ENCODE measurements around the gene SLC30A2. TPM values are rescaled to one million over a fixed set of nuclear protein-coding genes. Genes with fewer than 3 reads are reported as not detected.

SLC30A2 gene
- total RNA-seq, 1 experiment from 2014 or later: not detected

DNA sequence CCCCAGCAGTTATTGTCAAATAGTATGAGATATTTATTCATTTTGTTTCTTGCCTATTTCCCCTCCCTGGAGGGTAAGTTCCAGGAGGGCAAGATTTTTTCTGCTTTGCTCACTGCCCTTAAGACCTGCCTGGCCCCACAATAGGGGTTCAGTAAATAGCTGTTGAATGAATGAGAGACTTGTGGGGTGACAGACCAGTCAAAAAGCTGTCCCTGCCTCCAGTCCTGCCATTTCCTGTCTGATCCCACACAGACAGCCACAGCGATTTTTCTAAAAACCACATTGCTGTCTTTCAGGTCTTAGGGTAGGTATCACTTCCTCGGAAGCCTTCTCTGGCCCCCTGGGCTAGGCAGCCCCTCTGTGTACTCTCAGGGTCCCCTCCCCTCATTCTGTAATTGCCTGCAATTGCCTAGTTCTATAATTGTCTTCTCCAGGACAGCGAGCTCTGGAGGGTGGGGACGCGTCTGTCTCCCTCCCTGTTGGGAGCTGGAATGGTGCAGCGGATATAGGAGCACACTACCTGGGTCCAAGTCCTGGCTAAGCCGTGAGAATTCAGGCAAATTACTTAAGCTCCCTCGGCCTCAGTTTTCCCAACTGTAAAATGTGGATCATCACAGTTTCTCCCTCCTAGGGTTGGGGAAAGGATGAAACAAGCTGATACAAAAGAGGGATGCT is 26.1 kb downstream of the SLC30A2 start:
- no peak overlapping the region for H3K4me2 ChIP-seq (ENCODE audit: low read length)
- ChIA-PET RAD21 (ENCODE audit: low non-redundant PET in 1 of 2, low total read pairs in 2 of 2, uncharacterized antibody in 2 of 2, unreplicated experiment in 2 of 2) (no interaction called here), POLR2A (no interaction called here), CTCF (no interaction called here)
- no peak for ATAC-seq
- H2AFZ ChIP-seq (ENCODE audit: low read depth, low read length, poor library complexity, severe bottlenecking): no peak overlapping the region
- H4K20me1 ChIP-seq (ENCODE audit: insufficient read depth): no peaks in the 10 kb centered on the region
- 0 out of 4 replicates have a peak, but pooled peaks cover 0 to 5% of the 10 kb centered on the region in 2 experiments for H3K4me1 ChIP-seq (ENCODE audit: control insufficient read depth in 1 of 2, insufficient read depth in 2 of 2, low read length in 2 of 2)
- no peak overlapping the region for H3K27ac ChIP-seq (ENCODE audit: low read depth, low read length)
- DNase-seq (ENCODE audit: low read depth, low spot score): no peak
- H3K9ac ChIP-seq (ENCODE audit: low read length): no peak overlapping the region
- no peaks in the 10 kb centered on the region for H3K36me3 ChIP-seq (ENCODE audit: control insufficient read depth in 1 of 2, insufficient read depth in 2 of 2, low read length in 2 of 2)
- TF ChIP-seq, protein P1, sequence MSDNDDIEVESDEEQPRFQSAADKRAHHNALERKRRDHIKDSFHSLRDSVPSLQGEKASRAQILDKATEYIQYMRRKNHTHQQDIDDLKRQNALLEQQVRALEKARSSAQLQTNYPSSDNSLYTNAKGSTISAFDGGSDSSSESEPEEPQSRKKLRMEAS (IDR thresholded peaks at IDR 0.05): no peak
- no peak for TF ChIP-seq ZFX (IDR thresholded peaks at IDR 0.05)
- no peak for TF ChIP-seq RAD21 (IDR thresholded peaks at IDR 0.05; ENCODE audit: low read depth)
- TF ChIP-seq, protein P2, sequence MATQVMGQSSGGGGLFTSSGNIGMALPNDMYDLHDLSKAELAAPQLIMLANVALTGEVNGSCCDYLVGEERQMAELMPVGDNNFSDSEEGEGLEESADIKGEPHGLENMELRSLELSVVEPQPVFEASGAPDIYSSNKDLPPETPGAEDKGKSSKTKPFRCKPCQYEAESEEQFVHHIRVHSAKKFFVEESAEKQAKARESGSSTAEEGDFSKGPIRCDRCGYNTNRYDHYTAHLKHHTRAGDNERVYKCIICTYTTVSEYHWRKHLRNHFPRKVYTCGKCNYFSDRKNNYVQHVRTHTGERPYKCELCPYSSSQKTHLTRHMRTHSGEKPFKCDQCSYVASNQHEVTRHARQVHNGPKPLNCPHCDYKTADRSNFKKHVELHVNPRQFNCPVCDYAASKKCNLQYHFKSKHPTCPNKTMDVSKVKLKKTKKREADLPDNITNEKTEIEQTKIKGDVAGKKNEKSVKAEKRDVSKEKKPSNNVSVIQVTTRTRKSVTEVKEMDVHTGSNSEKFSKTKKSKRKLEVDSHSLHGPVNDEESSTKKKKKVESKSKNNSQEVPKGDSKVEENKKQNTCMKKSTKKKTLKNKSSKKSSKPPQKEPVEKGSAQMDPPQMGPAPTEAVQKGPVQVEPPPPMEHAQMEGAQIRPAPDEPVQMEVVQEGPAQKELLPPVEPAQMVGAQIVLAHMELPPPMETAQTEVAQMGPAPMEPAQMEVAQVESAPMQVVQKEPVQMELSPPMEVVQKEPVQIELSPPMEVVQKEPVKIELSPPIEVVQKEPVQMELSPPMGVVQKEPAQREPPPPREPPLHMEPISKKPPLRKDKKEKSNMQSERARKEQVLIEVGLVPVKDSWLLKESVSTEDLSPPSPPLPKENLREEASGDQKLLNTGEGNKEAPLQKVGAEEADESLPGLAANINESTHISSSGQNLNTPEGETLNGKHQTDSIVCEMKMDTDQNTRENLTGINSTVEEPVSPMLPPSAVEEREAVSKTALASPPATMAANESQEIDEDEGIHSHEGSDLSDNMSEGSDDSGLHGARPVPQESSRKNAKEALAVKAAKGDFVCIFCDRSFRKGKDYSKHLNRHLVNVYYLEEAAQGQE (IDR thresholded peaks at IDR 0.05; ENCODE audit: low read depth): no peak
- TF ChIP-seq TCF7L2 (IDR thresholded peaks at IDR 0.05; ENCODE audit: borderline replicate concordance, extremely low read depth, insufficient read depth, insufficient read length): no peak
- TF ChIP-seq CEBPB (IDR thresholded peaks at IDR 0.05; ENCODE audit: low read depth): no peak
- TF ChIP-seq YY1 (IDR thresholded peaks at IDR 0.05; ENCODE audit: extremely low read depth, insufficient replicate concordance, low read depth, low read length): no peak
- no peak for TF ChIP-seq SRF (IDR thresholded peaks at IDR 0.05; ENCODE audit: low read depth)
- TF ChIP-seq, protein P3, sequence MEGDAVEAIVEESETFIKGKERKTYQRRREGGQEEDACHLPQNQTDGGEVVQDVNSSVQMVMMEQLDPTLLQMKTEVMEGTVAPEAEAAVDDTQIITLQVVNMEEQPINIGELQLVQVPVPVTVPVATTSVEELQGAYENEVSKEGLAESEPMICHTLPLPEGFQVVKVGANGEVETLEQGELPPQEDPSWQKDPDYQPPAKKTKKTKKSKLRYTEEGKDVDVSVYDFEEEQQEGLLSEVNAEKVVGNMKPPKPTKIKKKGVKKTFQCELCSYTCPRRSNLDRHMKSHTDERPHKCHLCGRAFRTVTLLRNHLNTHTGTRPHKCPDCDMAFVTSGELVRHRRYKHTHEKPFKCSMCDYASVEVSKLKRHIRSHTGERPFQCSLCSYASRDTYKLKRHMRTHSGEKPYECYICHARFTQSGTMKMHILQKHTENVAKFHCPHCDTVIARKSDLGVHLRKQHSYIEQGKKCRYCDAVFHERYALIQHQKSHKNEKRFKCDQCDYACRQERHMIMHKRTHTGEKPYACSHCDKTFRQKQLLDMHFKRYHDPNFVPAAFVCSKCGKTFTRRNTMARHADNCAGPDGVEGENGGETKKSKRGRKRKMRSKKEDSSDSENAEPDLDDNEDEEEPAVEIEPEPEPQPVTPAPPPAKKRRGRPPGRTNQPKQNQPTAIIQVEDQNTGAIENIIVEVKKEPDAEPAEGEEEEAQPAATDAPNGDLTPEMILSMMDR (IDR thresholded peaks at IDR 0.05 in 2 of 3, conservative IDR thresholded peaks at IDR 0.05 in 1 of 3; ENCODE audit: borderline replicate concordance in 1 of 3, insufficient read depth in 1 of 3, low read depth in 2 of 3, low read length in 2 of 3): no peak
- TF ChIP-seq EZH2phosphoT487 (IDR thresholded peaks at IDR 0.05; ENCODE audit: borderline replicate concordance): no peak
- no peak for TF ChIP-seq POLR2AphosphoS5 (IDR thresholded peaks at IDR 0.05; ENCODE audit: low read depth, low read length)
- no peak for TF ChIP-seq JUND (IDR thresholded peaks at IDR 0.05)
- TF ChIP-seq, protein P4, sequence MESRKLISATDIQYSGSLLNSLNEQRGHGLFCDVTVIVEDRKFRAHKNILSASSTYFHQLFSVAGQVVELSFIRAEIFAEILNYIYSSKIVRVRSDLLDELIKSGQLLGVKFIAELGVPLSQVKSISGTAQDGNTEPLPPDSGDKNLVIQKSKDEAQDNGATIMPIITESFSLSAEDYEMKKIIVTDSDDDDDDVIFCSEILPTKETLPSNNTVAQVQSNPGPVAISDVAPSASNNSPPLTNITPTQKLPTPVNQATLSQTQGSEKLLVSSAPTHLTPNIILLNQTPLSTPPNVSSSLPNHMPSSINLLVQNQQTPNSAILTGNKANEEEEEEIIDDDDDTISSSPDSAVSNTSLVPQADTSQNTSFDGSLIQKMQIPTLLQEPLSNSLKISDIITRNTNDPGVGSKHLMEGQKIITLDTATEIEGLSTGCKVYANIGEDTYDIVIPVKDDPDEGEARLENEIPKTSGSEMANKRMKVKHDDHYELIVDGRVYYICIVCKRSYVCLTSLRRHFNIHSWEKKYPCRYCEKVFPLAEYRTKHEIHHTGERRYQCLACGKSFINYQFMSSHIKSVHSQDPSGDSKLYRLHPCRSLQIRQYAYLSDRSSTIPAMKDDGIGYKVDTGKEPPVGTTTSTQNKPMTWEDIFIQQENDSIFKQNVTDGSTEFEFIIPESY (IDR thresholded peaks at IDR 0.05; ENCODE audit: extremely low read depth, insufficient replicate concordance, low read length): no peak
- no peak for TF ChIP-seq SIN3A (IDR thresholded peaks at IDR 0.05; ENCODE audit: low read depth)
- no TSS peak for BruUV-seq (replicated peaks)
- H3K79me2 ChIP-seq (ENCODE audit: insufficient read depth, low read length): no peaks in the 10 kb centered on the region
- H3K9me3 ChIP-seq (ENCODE audit: control insufficient read depth in 1 of 2, insufficient read depth in 1 of 2, low read depth in 1 of 2, low read length in 2 of 2): no peaks in the 10 kb centered on the region
- intact Hi-C loops (cut with micrococcal nuclease): no loop called here
- H3K9me2 ChIP-seq (ENCODE audit: insufficient read depth): no peaks in the 10 kb centered on the region
- no peak overlapping the region for H3K4me3 ChIP-seq (replicated peaks in 1 of 2; ENCODE audit: low read depth in 1 of 2, low read length in 2 of 2)
- no peaks in the 10 kb centered on the region for H3K27me3 ChIP-seq (ENCODE audit: insufficient read depth, low read length)
